SH-SY5Y (cell line): ENCODE measurements around the gene LMBR1.

ENCODE experiments used
- GATA2 ChIP-seq: IDR thresholded peaks from 2 replicates; pipeline ENCODE4 v1.6.1; 2011; ENCODE audit warnings: mild to moderate bottlenecking, low read depth, low read length
- GATA3 ChIP-seq: IDR thresholded peaks from 2 replicates; pipeline ENCODE4 v1.6.1; 2011; ENCODE audit warnings: low read depth, mild to moderate bottlenecking, low read length, moderate library complexity

DNA sequence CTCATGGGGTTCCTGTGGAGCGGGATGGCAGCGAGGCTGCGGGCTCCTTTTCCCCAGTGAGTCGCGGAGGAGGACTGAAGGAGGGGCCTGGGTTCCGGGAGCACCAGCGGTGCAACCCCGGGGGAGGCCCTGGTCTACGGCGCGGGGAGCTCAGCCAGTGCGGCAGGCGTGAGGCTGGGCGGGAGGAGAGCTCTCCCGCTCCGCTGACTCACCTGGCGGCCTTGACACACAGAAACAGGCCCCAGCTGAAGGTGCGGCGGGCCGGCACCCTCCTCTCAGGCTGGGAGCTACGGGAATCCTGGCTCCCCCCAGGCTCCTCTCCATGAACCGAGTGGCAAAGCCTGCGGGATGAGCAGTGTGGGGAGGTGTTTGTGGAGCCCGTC, 49.7 kb upstream of the LMBR1 start:
- no peak for TF ChIP-seq GATA2
- TF ChIP-seq GATA3 = no peak
